Kidney (tissue), 14 donors: ENCODE measurements around the gene GNGT1. TPM values are rescaled to one million over a fixed set of nuclear protein-coding genes. Genes with fewer than 3 reads are reported as not detected.
A peak's percentile ranks its signal among the peaks of the same experiment; 100 is the strongest.
"Not testable (repeated sequence)": the region's sequence is repeated elsewhere in the genome, so short reads cannot be mapped to it uniquely, and the experiment has no call there.

ENCODE experiments used
- DNase-seq, 5 donors: peaks; one replicate each; pipeline ENCODE4 v3.0.0-alpha.2; 2013 to 2020
- FAIRE-seq: peaks from 2 replicates; lab custom pipeline; 2012; peaks lifted over from hg19 to GRCh38; lab: Jason Lieb, UNC
- H3K27ac ChIP-seq, 2 donors: one replicate each; pipeline ENCODE4 v1.7.0; 2013; ENCODE audit warnings: low read depth in 2 of 2, low read length in 2 of 2, inconsistent platforms in 1 of 2
- H3K27me3 ChIP-seq: one replicate; pipeline ENCODE4 v1.7.1; 2013; ENCODE audit warnings: low read length, inconsistent platforms; ENCODE audit not compliant: control insufficient read depth, insufficient read depth
- H3K36me3 ChIP-seq, 3 donors: one replicate each; pipeline versions ENCODE4 v1.7.0 to v1.7.1; 2013; ENCODE audit warnings: low read length in 3 of 3, control low read depth in 1 of 3, inconsistent platforms in 1 of 3; ENCODE audit not compliant: insufficient read depth in 3 of 3, control insufficient read depth in 2 of 3
- H3K4me1 ChIP-seq, 3 donors: one replicate each; pipeline versions ENCODE4 v1.7.0 to v1.7.1; 2013; ENCODE audit warnings: low read length in 3 of 3, inconsistent platforms in 1 of 3, low read depth in 1 of 3; ENCODE audit not compliant: control insufficient read depth in 2 of 3, insufficient read depth in 2 of 3
- H3K4me3 ChIP-seq, 3 donors: one replicate each; pipeline versions ENCODE4 v1.7.0 to v1.8.1; 2013; ENCODE audit warnings: low read length in 3 of 3, control low read depth in 1 of 3, inconsistent platforms in 1 of 3
- H3K9ac ChIP-seq, 3 donors: one replicate each; pipeline versions ENCODE4 v1.7.0 to v1.7.1; 2013; ENCODE audit warnings: low read length in 3 of 3, control low read depth in 1 of 3, inconsistent platforms in 1 of 3
- H3K9me3 ChIP-seq, 3 donors: one replicate each; pipeline versions ENCODE4 v1.7.0 to v1.7.1; 2013; ENCODE audit warnings: low read length in 3 of 3, control low read depth in 1 of 3, inconsistent platforms in 1 of 3; ENCODE audit not compliant: control insufficient read depth in 2 of 3, insufficient read depth in 1 of 3
- intact Hi-C: fragments of 100-400 bp; cut with DNase I; formaldehyde crosslinking; loops from one replicate; pipeline ENCODE4 v1.11.1; 2022
- polyA plus RNA-seq: library from polyadenylated mRNA; stranded (reverse); fragments of 350-450 nt; fragmentation: Illumina TruSeq; extraction: RNeasy Lipid Tissue Mini Kit (QIAGEN cat#74804); gene quantifications from one replicate; pipeline ENCODE4 v1.2.3, GENCODE V29; 2014; ENCODE audit warnings: low read depth, low replicate concordance; ENCODE audit not compliant: insufficient read depth
- total RNA-seq: library from RNA; stranded (reverse); fragmentation: NEBNext Ultra II Directional; extraction: Animal tissue kit (Norgen Biotek cat#: 25700); gene quantifications from one replicate; pipeline ENCODE4 v1.2.1, GENCODE V29; 2021
- TF ChIP-seq, protein P1 (sequence below): IDR thresholded peaks from 3 replicates; pipeline ENCODE4 v1.5.1; 2012; ENCODE audit warnings: mild to moderate bottlenecking, moderate library complexity, borderline replicate concordance; ENCODE audit not compliant: insufficient read depth; ENCODE audit errors: extremely low read depth
- donor health status: control.
- donor health status: control.
- donor health status: control.
- donor health status: control.
- donor health status: control.
- donor health status: DM: yes; HTN: yes; CAD: no.
- donor health status: Normal renal cell carcinoma (clear cell type).

GNGT1 gene
- total and polyA plus RNA-seq, 2 donors from 2014 or later: 0.35 TPM; not detected in 1

GRCh38 chr7:93913197-93913596 lies 6.8 kb downstream of the GNGT1 start:
- H3K27ac ChIP-seq: no peak overlapping the region
- FAIRE-seq (no peak), DNase-seq (no peak)
- H3K9me3 ChIP-seq: no peaks in the 10 kb centered on the region
- TF ChIP-seq, protein P1, sequence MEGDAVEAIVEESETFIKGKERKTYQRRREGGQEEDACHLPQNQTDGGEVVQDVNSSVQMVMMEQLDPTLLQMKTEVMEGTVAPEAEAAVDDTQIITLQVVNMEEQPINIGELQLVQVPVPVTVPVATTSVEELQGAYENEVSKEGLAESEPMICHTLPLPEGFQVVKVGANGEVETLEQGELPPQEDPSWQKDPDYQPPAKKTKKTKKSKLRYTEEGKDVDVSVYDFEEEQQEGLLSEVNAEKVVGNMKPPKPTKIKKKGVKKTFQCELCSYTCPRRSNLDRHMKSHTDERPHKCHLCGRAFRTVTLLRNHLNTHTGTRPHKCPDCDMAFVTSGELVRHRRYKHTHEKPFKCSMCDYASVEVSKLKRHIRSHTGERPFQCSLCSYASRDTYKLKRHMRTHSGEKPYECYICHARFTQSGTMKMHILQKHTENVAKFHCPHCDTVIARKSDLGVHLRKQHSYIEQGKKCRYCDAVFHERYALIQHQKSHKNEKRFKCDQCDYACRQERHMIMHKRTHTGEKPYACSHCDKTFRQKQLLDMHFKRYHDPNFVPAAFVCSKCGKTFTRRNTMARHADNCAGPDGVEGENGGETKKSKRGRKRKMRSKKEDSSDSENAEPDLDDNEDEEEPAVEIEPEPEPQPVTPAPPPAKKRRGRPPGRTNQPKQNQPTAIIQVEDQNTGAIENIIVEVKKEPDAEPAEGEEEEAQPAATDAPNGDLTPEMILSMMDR: no peak
- intact Hi-C loops: no loop called here
- no peaks in the 10 kb centered on the region for H3K27me3 ChIP-seq
- no peak overlapping the region for H3K4me3 ChIP-seq
- no peaks in the 10 kb centered on the region for H3K4me1 ChIP-seq
- no peak overlapping the region for H3K9ac ChIP-seq
- H3K36me3 ChIP-seq: no peaks in the 10 kb centered on the region

DNA sequence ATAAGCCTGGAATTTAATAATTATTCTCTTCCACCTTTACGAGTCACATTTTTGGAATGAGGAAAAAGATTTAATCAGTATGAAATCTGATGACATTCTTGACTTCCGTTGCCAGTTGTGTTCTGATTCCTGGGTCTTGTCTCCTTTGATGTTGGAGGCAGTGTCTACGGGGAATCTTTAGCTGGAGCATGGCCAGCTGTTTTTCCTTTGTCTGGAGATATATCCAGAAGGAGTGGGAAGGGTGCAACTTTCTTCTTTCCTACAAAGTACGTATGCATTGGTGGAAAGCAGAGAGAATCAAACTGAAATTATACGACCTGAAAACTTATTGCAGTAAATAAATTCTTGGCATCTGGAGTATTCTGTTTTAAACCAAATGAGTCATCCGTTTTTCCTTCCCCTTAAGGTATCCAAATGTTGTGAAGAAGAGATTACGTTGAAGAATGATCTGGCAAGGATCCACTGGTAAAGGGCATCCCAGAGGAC lies 8.3 kb downstream of the GNGT1 start:
- Histone ChIP-seq H3K4me3 (no peak overlapping the region), H3K9me3 (no peaks in the 10 kb centered on the region), H3K4me1 (no peaks in the 10 kb centered on the region), H3K9ac (no peak overlapping the region), H3K27me3 (no peaks in the 10 kb centered on the region), H3K27ac (peak overlapping the region; percentile 47 to 69), H3K36me3 (no peaks in the 10 kb centered on the region)
- intact Hi-C loops: no loop called here
- TF ChIP-seq, protein P1: no peak
- no peak for DNase-seq
- no peak for FAIRE-seq

DNA sequence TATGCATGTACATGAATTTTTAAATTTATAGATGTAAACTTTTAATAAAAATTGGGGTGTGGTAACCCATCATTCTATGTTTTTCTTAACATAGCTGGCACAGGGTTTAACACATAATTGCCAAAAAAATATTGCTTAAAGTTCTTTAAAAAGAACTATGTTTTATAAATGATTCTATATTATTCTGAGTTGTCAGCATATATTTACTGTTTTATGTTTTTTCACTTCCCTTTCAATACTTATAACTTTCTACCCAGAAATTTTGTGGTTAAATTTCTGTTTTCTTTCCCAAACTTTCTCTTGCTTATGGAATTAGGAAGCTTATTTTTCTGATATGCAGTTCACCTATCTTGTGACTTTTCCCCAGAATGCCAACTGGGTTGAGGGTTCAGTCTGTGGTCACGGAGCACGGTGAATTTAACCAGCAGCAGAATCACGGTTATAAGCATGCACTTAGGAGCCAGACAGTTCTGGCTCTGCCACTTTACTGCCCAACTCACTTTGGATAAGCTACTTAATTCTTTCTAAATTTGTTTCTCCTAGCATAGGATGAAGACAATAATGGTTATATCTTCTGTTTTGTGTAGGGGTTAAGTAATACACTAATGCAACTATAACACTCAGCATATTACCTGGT lies 9.0 kb downstream of the GNGT1 start:
- FAIRE-seq: peak; percentile 59
- intact Hi-C loops, H3K9me3 ChIP-seq, H3K36me3 ChIP-seq, DNase-seq, H3K9ac ChIP-seq, H3K27ac ChIP-seq, H3K4me1 ChIP-seq, H3K27me3 ChIP-seq, H3K4me3 ChIP-seq: not testable (repeated sequence)

DNA sequence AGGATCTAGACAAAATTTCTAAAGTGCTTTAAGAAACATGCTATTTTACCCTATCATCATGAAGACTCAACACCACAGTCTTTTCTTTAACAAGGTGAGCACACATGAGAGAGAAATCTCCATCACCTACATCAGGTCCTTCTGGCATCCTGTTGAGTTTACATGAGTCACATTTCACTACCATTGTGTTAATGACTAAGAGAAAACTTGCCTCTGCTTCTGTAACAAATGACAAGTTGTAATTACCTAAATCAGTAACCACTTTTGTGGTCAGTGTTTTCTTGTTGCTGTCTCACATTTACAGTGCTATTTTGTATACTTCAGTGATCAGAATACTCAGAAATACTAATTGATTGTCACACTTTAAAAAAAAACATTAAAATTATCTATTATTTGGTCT lies 9.5 kb downstream of the GNGT1 start:
- H3K36me3 ChIP-seq, H3K9me3 ChIP-seq, H3K9ac ChIP-seq, H3K27ac ChIP-seq, intact Hi-C loops, H3K4me3 ChIP-seq, H3K27me3 ChIP-seq, H3K4me1 ChIP-seq, DNase-seq: not testable (repeated sequence)
- peak; percentile 15 for FAIRE-seq

DNA sequence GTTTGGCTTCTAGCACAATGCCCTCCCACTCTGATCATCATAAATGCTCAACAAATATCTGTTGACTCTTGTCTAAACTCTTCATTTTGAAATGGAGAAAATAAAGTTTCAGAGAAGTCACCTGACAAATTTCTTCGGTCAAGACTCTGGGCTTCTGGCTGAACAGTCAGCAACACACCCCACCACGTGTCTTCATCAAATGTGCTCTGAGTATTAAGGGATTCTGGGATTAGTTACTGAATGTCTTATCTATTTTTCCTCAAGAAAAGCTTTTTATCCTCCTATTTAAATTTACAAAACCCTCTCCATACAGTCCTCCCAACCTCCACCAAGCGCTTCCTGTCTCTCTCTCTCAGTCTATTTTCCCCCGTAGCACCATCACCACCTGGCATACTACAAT lies 9.9 kb downstream of the GNGT1 start:
- H3K9me3 ChIP-seq, H3K9ac ChIP-seq, H3K27me3 ChIP-seq, H3K4me1 ChIP-seq, H3K4me3 ChIP-seq, H3K27ac ChIP-seq, intact Hi-C loops, DNase-seq, H3K36me3 ChIP-seq, FAIRE-seq: not testable (repeated sequence)
